ENCODE data around the gene CNKSR3.
A peak's percentile ranks its signal among the peaks of the same experiment; 100 is the strongest.
"Not testable (repeated sequence)": the region's sequence is repeated elsewhere in the genome, so short reads cannot be mapped to it uniquely, and the experiment has no call there.

The CNKSR3 gene

DNA sequence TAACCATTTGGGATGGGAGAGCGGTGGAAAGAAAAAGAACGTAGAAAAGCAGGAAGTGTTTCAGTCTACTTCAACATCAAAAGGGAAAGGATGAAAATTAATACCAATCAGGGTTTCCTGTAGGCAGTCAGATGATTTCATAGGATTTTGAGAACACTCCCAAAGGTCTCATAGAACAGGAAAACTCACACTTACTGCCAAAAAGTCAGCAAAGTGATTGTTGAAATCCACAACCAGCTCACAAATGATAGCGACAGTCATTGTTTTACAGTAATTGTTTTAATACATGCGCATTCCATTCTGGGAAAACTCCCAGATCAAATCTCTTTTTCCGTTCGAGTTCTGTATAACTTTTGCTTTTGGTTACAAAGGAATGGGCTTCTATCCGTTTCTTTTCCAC lies 5.3 kb upstream of the CNKSR3 start:
- Histone ChIP-seq H3K27ac (ENCODE audit: low read depth, low read length) (no peak overlapping the region), H3K36me3 (ENCODE audit: control insufficient read depth, insufficient read depth, low read length) (no peaks in the 10 kb centered on the region), H3K18ac (ENCODE audit: low read length) (no peak overlapping the region), H2AK5ac (ENCODE audit: low read length) (no peak overlapping the region), H4K5ac (ENCODE audit: low read length) (no peak overlapping the region), H3K23ac (ENCODE audit: low read length) (no peak overlapping the region), H2BK5ac (ENCODE audit: low read length) (peak overlapping the region; percentile 22), H2BK120ac (ENCODE audit: low read depth, low read length) (no peak overlapping the region), H3K27me3 (ENCODE audit: insufficient read depth, low read length, poor library complexity) (no peaks in the 10 kb centered on the region), H3K79me2 (ENCODE audit: control insufficient read depth, insufficient read depth, low read length) (no peaks in the 10 kb centered on the region), H3K4me1 (ENCODE audit: control insufficient read depth, low read depth, low read length) (peaks cover 5% of the 10 kb centered on the region), H3K79me1 (ENCODE audit: low read length) (no peaks in the 10 kb centered on the region), H3K56ac (ENCODE audit: low read length) (no peak overlapping the region), H3K4ac (ENCODE audit: low read depth, low read length) (no peak overlapping the region), H3K9ac (ENCODE audit: low read length) (no peak overlapping the region), H2BK15ac (replicated peaks; ENCODE audit: low read depth) (no peak overlapping the region), H3K4me3 (ENCODE audit: low read length) (no peak overlapping the region), H3K4me2 (ENCODE audit: low read length) (no peak overlapping the region), H4K8ac (ENCODE audit: low read depth, low read length) (no peak overlapping the region)
- no peak for DNase-seq
- WGBS (ENCODE audit: extremely low coverage, insufficient coverage, low lambda C conversion rate): no CpG with 5 or more reads among the region's 7 CpGs

GRCh38 chr6:154515076-154515475 lies 4.6 kb upstream of the CNKSR3 start:
- not testable (repeated sequence) for H4K5ac ChIP-seq (ENCODE audit: low read length); H3K27ac ChIP-seq (ENCODE audit: low read depth, low read length); H3K56ac ChIP-seq (ENCODE audit: low read length); H3K4me3 ChIP-seq (ENCODE audit: low read length); H3K23ac ChIP-seq (ENCODE audit: low read length); H3K79me2 ChIP-seq (ENCODE audit: control insufficient read depth, insufficient read depth, low read length); H3K27me3 ChIP-seq (ENCODE audit: insufficient read depth, low read length, poor library complexity); DNase-seq; H3K4me2 ChIP-seq (ENCODE audit: low read length); H3K18ac ChIP-seq (ENCODE audit: low read length); H4K8ac ChIP-seq (ENCODE audit: low read depth, low read length); H2BK120ac ChIP-seq (ENCODE audit: low read depth, low read length); H3K79me1 ChIP-seq (ENCODE audit: low read length); H2BK5ac ChIP-seq (ENCODE audit: low read length); H2AK5ac ChIP-seq (ENCODE audit: low read length); H3K36me3 ChIP-seq (ENCODE audit: control insufficient read depth, insufficient read depth, low read length); H3K4me1 ChIP-seq (ENCODE audit: control insufficient read depth, low read depth, low read length); H2BK15ac ChIP-seq (replicated peaks; ENCODE audit: low read depth); H3K9ac ChIP-seq (ENCODE audit: low read length)
- H3K4ac ChIP-seq (ENCODE audit: low read depth, low read length): peak overlapping the region; percentile 16
- no CpG with 5 or more reads among the region's 3 CpGs for WGBS (ENCODE audit: extremely low coverage, insufficient coverage, low lambda C conversion rate)

GRCh38 chr6:154514481-154514880 lies 4.0 kb upstream of the CNKSR3 start:
- H4K8ac ChIP-seq (ENCODE audit: low read depth, low read length): no peak overlapping the region
- peaks cover 5% of the 10 kb centered on the region for H3K4me1 ChIP-seq (ENCODE audit: control insufficient read depth, low read depth, low read length)
- H3K27me3 ChIP-seq (ENCODE audit: insufficient read depth, low read length, poor library complexity): no peaks in the 10 kb centered on the region
- no peak overlapping the region for H2AK5ac ChIP-seq (ENCODE audit: low read length)
- WGBS (ENCODE audit: extremely low coverage, insufficient coverage, low lambda C conversion rate): no CpG with 5 or more reads among the region's 3 CpGs
- no peak overlapping the region for H3K4me3 ChIP-seq (ENCODE audit: low read length)
- H3K79me1 ChIP-seq (ENCODE audit: low read length): no peaks in the 10 kb centered on the region
- H3K27ac ChIP-seq (ENCODE audit: low read depth, low read length): no peak overlapping the region
- peak overlapping the region; percentile 92 for H2BK5ac ChIP-seq (ENCODE audit: low read length)
- no peak overlapping the region for H3K4ac ChIP-seq (ENCODE audit: low read depth, low read length)
- no peak overlapping the region for H3K23ac ChIP-seq (ENCODE audit: low read length)
- H3K4me2 ChIP-seq (ENCODE audit: low read length): no peak overlapping the region
- DNase-seq: no peak
- H3K9ac ChIP-seq (ENCODE audit: low read length): no peak overlapping the region
- H3K36me3 ChIP-seq (ENCODE audit: control insufficient read depth, insufficient read depth, low read length): no peaks in the 10 kb centered on the region
- no peak overlapping the region for H3K18ac ChIP-seq (ENCODE audit: low read length)
- H3K56ac ChIP-seq (ENCODE audit: low read length): no peak overlapping the region
- no peak overlapping the region for H4K5ac ChIP-seq (ENCODE audit: low read length)
- H3K79me2 ChIP-seq (ENCODE audit: control insufficient read depth, insufficient read depth, low read length): peaks cover 9% of the 10 kb centered on the region
- no peak overlapping the region for H2BK15ac ChIP-seq (replicated peaks; ENCODE audit: low read depth)
- H2BK120ac ChIP-seq (ENCODE audit: low read depth, low read length): no peak overlapping the region

GRCh38 chr6:154513601-154514320 lies 3.3 kb upstream of the CNKSR3 start:
- Histone ChIP-seq H2BK120ac (ENCODE audit: low read depth, low read length) (no peak overlapping the region), H3K4me1 (ENCODE audit: control insufficient read depth, low read depth, low read length) (peaks cover 5% of the 10 kb centered on the region), H4K8ac (ENCODE audit: low read depth, low read length) (no peak overlapping the region), H4K5ac (ENCODE audit: low read length) (no peak overlapping the region), H2AK5ac (ENCODE audit: low read length) (no peak overlapping the region), H3K18ac (ENCODE audit: low read length) (no peak overlapping the region), H2BK15ac (replicated peaks; ENCODE audit: low read depth) (no peak overlapping the region), H3K9ac (ENCODE audit: low read length) (no peak overlapping the region), H3K4me2 (ENCODE audit: low read length) (no peak overlapping the region), H3K4me3 (ENCODE audit: low read length) (no peak overlapping the region), H3K79me2 (ENCODE audit: control insufficient read depth, insufficient read depth, low read length) (peaks cover 16% of the 10 kb centered on the region), H3K79me1 (ENCODE audit: low read length) (no peaks in the 10 kb centered on the region), H3K23ac (ENCODE audit: low read length) (no peak overlapping the region), H2BK5ac (ENCODE audit: low read length) (no peak overlapping the region), H3K27ac (ENCODE audit: low read depth, low read length) (no peak overlapping the region), H3K36me3 (ENCODE audit: control insufficient read depth, insufficient read depth, low read length) (no peaks in the 10 kb centered on the region), H3K27me3 (ENCODE audit: insufficient read depth, low read length, poor library complexity) (no peaks in the 10 kb centered on the region), H3K4ac (ENCODE audit: low read depth, low read length) (no peak overlapping the region), H3K56ac (ENCODE audit: low read length) (no peak overlapping the region)
- DNase-seq: peak; percentile 81
- 100% methylated on average over 2 of the region's 5 CpGs for WGBS (ENCODE audit: extremely low coverage, insufficient coverage, low lambda C conversion rate)

DNA sequence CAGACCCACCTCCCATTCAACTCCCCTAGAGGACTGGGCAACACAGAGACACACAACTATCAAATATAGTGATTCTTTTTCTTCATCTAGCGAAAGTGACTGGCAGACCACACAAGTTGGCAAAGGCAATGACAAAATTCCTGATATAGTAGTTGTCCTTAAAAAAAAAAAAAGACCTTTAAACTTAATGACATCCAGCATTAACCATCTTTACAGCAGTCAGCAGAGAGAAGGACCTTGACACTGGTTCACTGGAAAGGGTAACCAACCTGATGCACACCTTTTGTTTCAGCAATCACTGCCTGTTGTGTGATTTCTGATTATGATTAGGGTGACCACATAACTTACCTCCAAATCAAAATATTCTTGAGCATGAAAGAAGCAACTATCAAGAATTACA lies 1.7 kb upstream of the CNKSR3 start:
- H3K79me2 ChIP-seq (ENCODE audit: control insufficient read depth, insufficient read depth, low read length): peaks cover 28% of the 10 kb centered on the region
- no CpG with 5 or more reads among the region's 1 CpG for WGBS (ENCODE audit: extremely low coverage, insufficient coverage, low lambda C conversion rate)
- no peak for DNase-seq
- H3K4ac ChIP-seq (ENCODE audit: low read depth, low read length): peak overlapping the region; percentile 24
- no peak overlapping the region for H3K4me2 ChIP-seq (ENCODE audit: low read length)
- peak overlapping the region; percentile 14 for H3K9ac ChIP-seq (ENCODE audit: low read length)
- no peak overlapping the region for H2BK120ac ChIP-seq (ENCODE audit: low read depth, low read length)
- H3K18ac ChIP-seq (ENCODE audit: low read length): no peak overlapping the region
- H2AK5ac ChIP-seq (ENCODE audit: low read length): peak overlapping the region; percentile 2
- peaks cover 9% of the 10 kb centered on the region for H3K4me1 ChIP-seq (ENCODE audit: control insufficient read depth, low read depth, low read length)
- H3K56ac ChIP-seq (ENCODE audit: low read length): peak overlapping the region; percentile 51
- H4K5ac ChIP-seq (ENCODE audit: low read length): no peak overlapping the region
- no peaks in the 10 kb centered on the region for H3K36me3 ChIP-seq (ENCODE audit: control insufficient read depth, insufficient read depth, low read length)
- no peak overlapping the region for H3K27ac ChIP-seq (ENCODE audit: low read depth, low read length)
- H2BK5ac ChIP-seq (ENCODE audit: low read length): peak overlapping the region; percentile 41
- no peak overlapping the region for H3K4me3 ChIP-seq (ENCODE audit: low read length)
- no peak overlapping the region for H2BK15ac ChIP-seq (replicated peaks; ENCODE audit: low read depth)
- H3K23ac ChIP-seq (ENCODE audit: low read length): no peak overlapping the region
- H3K27me3 ChIP-seq (ENCODE audit: insufficient read depth, low read length, poor library complexity): no peaks in the 10 kb centered on the region
- no peaks in the 10 kb centered on the region for H3K79me1 ChIP-seq (ENCODE audit: low read length)
- no peak overlapping the region for H4K8ac ChIP-seq (ENCODE audit: low read depth, low read length)

DNA sequence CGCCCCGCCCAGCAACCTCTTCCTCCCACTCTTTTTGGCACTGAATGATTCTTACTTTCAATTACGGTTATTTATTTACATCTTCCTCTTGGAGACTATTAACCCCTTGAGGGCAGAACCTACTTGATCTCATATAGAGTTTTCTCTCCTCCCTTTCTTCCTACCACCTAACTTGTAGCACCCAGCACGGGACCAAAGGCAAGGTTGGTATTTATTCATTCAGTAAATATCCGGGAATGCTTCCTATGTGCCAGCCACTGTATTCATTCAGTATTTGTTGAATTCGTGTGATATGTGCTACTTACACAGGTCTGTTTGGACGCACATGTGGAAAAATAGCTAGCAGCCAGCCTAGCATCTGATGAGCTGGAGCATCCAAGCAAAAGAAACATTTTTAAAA lies 1.3 kb upstream of the CNKSR3 start:
- Histone ChIP-seq H3K36me3 (ENCODE audit: control insufficient read depth, insufficient read depth, low read length) (no peaks in the 10 kb centered on the region), H3K4me1 (ENCODE audit: control insufficient read depth, low read depth, low read length) (peaks cover 9% of the 10 kb centered on the region), H2BK15ac (replicated peaks; ENCODE audit: low read depth) (no peak overlapping the region), H2BK120ac (ENCODE audit: low read depth, low read length) (no peak overlapping the region), H3K27ac (ENCODE audit: low read depth, low read length) (no peak overlapping the region), H2BK5ac (ENCODE audit: low read length) (peak overlapping the region; percentile 41), H3K79me1 (ENCODE audit: low read length) (no peaks in the 10 kb centered on the region), H3K4ac (ENCODE audit: low read depth, low read length) (peak overlapping the region; percentile 24), H3K56ac (ENCODE audit: low read length) (peak overlapping the region; percentile 26), H4K8ac (ENCODE audit: low read depth, low read length) (no peak overlapping the region), H3K4me3 (ENCODE audit: low read length) (no peak overlapping the region), H2AK5ac (ENCODE audit: low read length) (peak overlapping the region; percentile 2), H3K4me2 (ENCODE audit: low read length) (no peak overlapping the region), H3K9ac (ENCODE audit: low read length) (peak overlapping the region; percentile 14), H3K23ac (ENCODE audit: low read length) (no peak overlapping the region), H3K79me2 (ENCODE audit: control insufficient read depth, insufficient read depth, low read length) (peaks cover 32% of the 10 kb centered on the region), H3K18ac (ENCODE audit: low read length) (no peak overlapping the region), H4K5ac (ENCODE audit: low read length) (no peak overlapping the region), H3K27me3 (ENCODE audit: insufficient read depth, low read length, poor library complexity) (no peaks in the 10 kb centered on the region)
- no peak for DNase-seq
- WGBS (ENCODE audit: extremely low coverage, insufficient coverage, low lambda C conversion rate): no CpG with 5 or more reads among the region's 7 CpGs
